GM21447 (cell line): ENCODE measurements around the gene INO80D.
"Not testable (repeated sequence)": the region's sequence is repeated elsewhere in the genome, so short reads cannot be mapped to it uniquely, and the experiment has no call there.

Experiments
- ATAC-seq: cut with Tn5 transposase; IDR thresholded peaks from one replicate; pipeline ENCODE4 v1.9.1; 2021; ENCODE audit not compliant: unreplicated experiment

INO80D gene

GRCh38 chr2:206033452-206033851 lies 52.5 kb downstream of the INO80D start:
- not testable (repeated sequence) for ATAC-seq

GRCh38 chr2:206031950-206032567 lies 53.9 kb downstream of the INO80D start:
- no peak for ATAC-seq

- peak; percentile 92 for ATAC-seq
Observed at GRCh38 chr2:206031162-206031784, 54.7 kb downstream of the INO80D start.

- ATAC-seq: no peak
Observed at GRCh38 chr2:206028101-206028500, 57.9 kb downstream of the INO80D start.

GRCh38 chr2:206023183-206023582 lies 62.8 kb downstream of the INO80D start:
- no peak for ATAC-seq

GRCh38 chr2:206020171-206020570 lies 65.8 kb downstream of the INO80D start:
- no peak for ATAC-seq

GRCh38 chr2:206015746-206016145 lies 70.2 kb downstream of the INO80D start:
- not testable (repeated sequence) for ATAC-seq

GRCh38 chr2:206011795-206012194 lies 74.2 kb downstream of the INO80D start:
- ATAC-seq: no peak

GRCh38 chr2:206011018-206011614 lies 74.9 kb downstream of the INO80D start:
- no peak for ATAC-seq

- ATAC-seq: peak; percentile 58
Observed at GRCh38 chr2:206004004-206004693, 81.8 kb downstream of the INO80D start.

- no peak for ATAC-seq
Observed at GRCh38 chr2:206002440-206002839, 83.5 kb downstream of the INO80D start.

- ATAC-seq: no peak
Observed at GRCh38 chr2:206001912-206002311, 84.1 kb downstream of the INO80D start.

- ATAC-seq: no peak
Observed at GRCh38 chr2:206000776-206001175, 85.2 kb downstream of the INO80D start.

- ATAC-seq: no peak
Observed at GRCh38 chr2:205998583-205998982, 87.4 kb downstream of the INO80D start.

- no peak for ATAC-seq
Observed at GRCh38 chr2:205996161-205996560, 89.8 kb downstream of the INO80D start.

GRCh38 chr2:205995260-205995659 lies 90.7 kb downstream of the INO80D start:
- ATAC-seq: no peak

GRCh38 chr2:205994344-205994743 lies 91.6 kb downstream of the INO80D start:
- no peak for ATAC-seq

- ATAC-seq: no peak
Observed at GRCh38 chr2:205990104-205990503, 95.9 kb downstream of the INO80D start.

- ATAC-seq: no peak
Observed at GRCh38 chr2:205989271-205990071, 96.5 kb downstream of the INO80D start.

GRCh38 chr2:205988681-205989080 lies 97.3 kb downstream of the INO80D start:
- ATAC-seq: not testable (repeated sequence)

- ATAC-seq: no peak
Observed at GRCh38 chr2:205988274-205988673, 97.7 kb downstream of the INO80D start.
